Osteocyte (in vitro differentiated cells): ENCODE measurements around the gene SKA1. TPM values are rescaled to one million over a fixed set of nuclear protein-coding genes. Genes with fewer than 3 reads are reported as not detected.

Experiments
- DNase-seq: peaks from one replicate; pipeline ENCODE4 v3.0.0; 2021; ENCODE audit warnings: mixed read lengths; ENCODE audit not compliant: unreplicated experiment; ENCODE audit errors: extremely low spot score
- H3K27ac Mint-ChIP-seq: one replicate; pipeline ENCODE4 v1.8.0; 2021; ENCODE audit warnings: mild to moderate bottlenecking, mixed read lengths; ENCODE audit not compliant: unreplicated experiment
- H3K27me3 Mint-ChIP-seq: one replicate; pipeline ENCODE4 v1.8.0; 2021; ENCODE audit warnings: mixed read lengths; ENCODE audit not compliant: unreplicated experiment
- H3K36me3 Mint-ChIP-seq: one replicate; pipeline ENCODE4 v1.8.0; 2021; ENCODE audit warnings: mixed read lengths; ENCODE audit not compliant: unreplicated experiment
- H3K4me1 Mint-ChIP-seq: one replicate; pipeline ENCODE4 v1.8.0; 2021; ENCODE audit warnings: mixed read lengths; ENCODE audit not compliant: unreplicated experiment
- H3K4me3 Mint-ChIP-seq: one replicate; pipeline ENCODE4 v1.8.0; 2021; ENCODE audit warnings: mild to moderate bottlenecking, moderate library complexity, mixed read lengths; ENCODE audit not compliant: unreplicated experiment
- H3K9me3 Mint-ChIP-seq: one replicate; pipeline ENCODE4 v1.8.0; 2021; ENCODE audit warnings: mixed read lengths; ENCODE audit not compliant: unreplicated experiment
- CTCF ChIP-seq: fragments of 200-600 bp; sonication (generic); IDR thresholded peaks from 2 replicates; pipeline ENCODE4 v1.5.0; 2021; ENCODE audit warnings: antibody characterized with exemption, mild to moderate bottlenecking, moderate library complexity
- total RNA-seq: library from RNA; stranded (reverse); gene quantifications from 2 replicates; pipeline ENCODE4 v1.2.1, GENCODE V29; 2021

SKA1 gene
- total RNA-seq, 1 donor from 2014 or later: 3.5 TPM

DNA sequence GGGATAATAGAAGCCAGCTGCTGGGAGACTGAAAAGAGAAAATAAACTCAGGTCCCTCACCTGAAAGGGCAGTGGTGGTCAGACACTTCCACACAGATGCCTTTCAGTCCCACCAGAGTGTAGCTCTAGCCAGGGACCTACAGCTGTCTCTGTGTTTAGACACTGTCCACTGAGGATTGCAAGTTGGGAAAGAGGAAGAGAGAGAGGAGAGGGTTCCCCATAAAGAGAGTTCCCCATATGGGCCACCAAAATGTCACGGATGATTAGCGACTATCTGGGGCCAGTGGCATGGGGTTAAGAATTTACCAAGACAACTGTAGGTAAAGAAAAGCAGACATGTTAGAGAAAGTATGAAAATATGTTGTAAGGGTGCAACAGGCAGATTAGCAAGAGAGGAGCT is 36.7 kb upstream of the SKA1 start:
- Mint-ChIP-seq H3K4me1 (no peaks in the 10 kb centered on the region), H3K36me3 (no peaks in the 10 kb centered on the region), H3K27ac (no peak overlapping the region), H3K9me3 (no peaks in the 10 kb centered on the region), H3K4me3 (no peak overlapping the region), H3K27me3 (peaks cover 29% of the 10 kb centered on the region)
- TF ChIP-seq CTCF: no peak
- DNase-seq: no peak

- Mint-ChIP-seq H3K27ac (no peak overlapping the region), H3K36me3 (no peaks in the 10 kb centered on the region), H3K4me1 (no peaks in the 10 kb centered on the region), H3K4me3 (no peak overlapping the region), H3K27me3 (peaks cover 29% of the 10 kb centered on the region), H3K9me3 (no peaks in the 10 kb centered on the region)
- no peak for DNase-seq
- no peak for TF ChIP-seq CTCF
These were observed 36.1 kb upstream of the SKA1 start for GRCh38 chr18:50338715-50339114.

DNA sequence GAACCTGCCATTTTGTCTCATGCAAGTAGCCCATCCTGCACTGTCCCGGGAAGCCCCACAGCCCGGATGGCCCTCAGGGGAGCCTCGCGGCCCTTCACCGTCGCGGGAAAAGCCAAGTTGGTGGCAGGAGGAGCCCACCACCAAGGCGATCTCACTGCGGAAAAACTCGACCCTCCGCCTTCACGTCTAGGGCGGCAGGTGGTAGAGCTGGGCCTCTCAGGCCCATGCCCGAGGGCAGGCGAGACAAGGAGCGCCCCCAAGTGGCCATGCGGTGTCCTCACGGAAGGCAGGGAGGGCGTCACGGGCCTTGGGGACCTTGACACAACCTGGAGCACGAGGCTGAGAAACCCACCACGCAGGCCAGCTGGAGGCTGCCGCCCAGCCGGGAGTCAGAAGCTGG is 34.8 kb upstream of the SKA1 start:
- H3K9me3 Mint-ChIP-seq: no peaks in the 10 kb centered on the region
- DNase-seq: no peak
- H3K27me3 Mint-ChIP-seq: peaks cover 25% of the 10 kb centered on the region
- no peak overlapping the region for H3K4me3 Mint-ChIP-seq
- no peaks in the 10 kb centered on the region for H3K4me1 Mint-ChIP-seq
- H3K27ac Mint-ChIP-seq: no peak overlapping the region
- TF ChIP-seq CTCF: no peak
- H3K36me3 Mint-ChIP-seq: no peaks in the 10 kb centered on the region

DNA sequence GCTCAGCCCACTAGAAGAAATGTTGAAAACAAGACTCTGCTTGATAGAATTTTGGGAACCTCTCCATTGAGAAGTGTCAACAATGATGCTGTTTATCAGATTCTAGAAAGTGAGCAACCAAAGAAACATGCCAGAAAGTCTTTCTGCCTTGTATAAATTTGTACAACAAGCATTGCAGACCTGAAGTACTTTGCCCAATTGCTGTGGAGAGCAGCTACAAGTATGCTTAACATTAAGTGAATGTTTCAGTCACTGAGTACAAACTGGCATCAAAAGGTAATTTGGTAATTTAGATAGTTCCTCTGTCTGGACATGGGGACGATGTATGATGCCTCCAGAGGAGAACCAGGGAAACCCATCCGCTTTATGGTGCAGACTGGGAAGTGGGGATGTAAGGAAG is 33.4 kb upstream of the SKA1 start:
- H3K9me3 Mint-ChIP-seq: no peaks in the 10 kb centered on the region
- H3K27ac Mint-ChIP-seq: no peak overlapping the region
- TF ChIP-seq CTCF: no peak
- H3K27me3 Mint-ChIP-seq: peaks cover 16% of the 10 kb centered on the region
- DNase-seq: no peak
- H3K4me1 Mint-ChIP-seq: no peaks in the 10 kb centered on the region
- H3K36me3 Mint-ChIP-seq: no peaks in the 10 kb centered on the region
- no peak overlapping the region for H3K4me3 Mint-ChIP-seq

DNA sequence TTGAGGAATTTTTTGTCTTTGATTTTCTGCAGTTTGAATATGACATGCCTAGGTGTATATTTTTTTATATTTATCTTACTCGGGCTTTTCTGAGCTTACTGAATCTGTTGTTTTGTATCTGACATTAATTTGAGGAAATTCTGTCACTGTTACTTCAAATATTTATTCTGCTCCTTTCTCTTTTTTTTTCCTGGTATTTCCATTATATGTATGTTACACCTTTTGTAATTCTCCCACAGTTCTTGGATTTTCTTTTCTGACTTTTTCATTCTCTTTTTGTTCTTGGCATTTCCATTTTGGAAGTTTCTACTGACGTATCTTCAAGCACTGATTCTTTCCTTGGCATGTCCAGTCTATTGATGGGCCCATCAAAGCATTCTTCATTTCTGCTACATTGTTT is 24.1 kb upstream of the SKA1 start:
- Mint-ChIP-seq H3K27ac (no peak overlapping the region), H3K27me3 (peaks cover 31% of the 10 kb centered on the region), H3K4me1 (no peaks in the 10 kb centered on the region), H3K9me3 (no peaks in the 10 kb centered on the region), H3K4me3 (no peak overlapping the region), H3K36me3 (no peaks in the 10 kb centered on the region)
- TF ChIP-seq CTCF: no peak
- no peak for DNase-seq
